Mammary epithelial cell (primary cell): ENCODE data around the gene KCNA2.

Experiments used
- CTCF ChIP-seq, 2 donors: IDR thresholded peaks in 1 of 2; conservative IDR thresholded peaks in 1 of 2; 2 replicates each; pipeline ENCODE4 v1.5.1; 2011 to 2012; ENCODE audit warnings: inconsistent platforms in 2 of 2, low read length in 2 of 2, mild to moderate bottlenecking in 2 of 2, control low read depth in 1 of 2, low read depth in 1 of 2; ENCODE audit not compliant: insufficient read depth in 1 of 2; ENCODE audit errors: extremely low read depth in 1 of 2
- EZH2 ChIP-seq: IDR thresholded peaks from 2 replicates; pipeline ENCODE4 v1.6.1; 2012; ENCODE audit warnings: low read length, inconsistent platforms, borderline replicate concordance

GRCh38 chr1:110570901-110571300 is 35.3 kb downstream of the KCNA2 start:
- TF ChIP-seq CTCF (conservative IDR thresholded peaks at IDR 0.05 in 1 of 2, IDR thresholded peaks at IDR 0.05 in 1 of 2; ENCODE audit: extremely low read depth in 1 of 2, insufficient read depth in 1 of 2, low read depth in 1 of 2, low read length in 2 of 2) (no peak), EZH2 (no peak)
